Epithelial cell of esophagus (primary cell): ENCODE data around the gene PHYHD1.

Experiments
- DNase-seq: peaks from one replicate; pipeline ENCODE4 v3.0.0; 2010; ENCODE audit warnings: low read depth
- H3K4me3 ChIP-seq: 2 replicates; pipeline ENCODE4 v1.5.1; 2011; ENCODE audit warnings: mild to moderate bottlenecking, low read length, control low read depth
- TF ChIP-seq, protein P1 (sequence below): IDR thresholded peaks from 2 replicates; pipeline ENCODE4 v1.5.1; 2011; ENCODE audit warnings: low read depth, mild to moderate bottlenecking, low read length, control low read depth, inconsistent platforms; ENCODE audit not compliant: insufficient read depth; ENCODE audit errors: missing control alignments

Gene PHYHD1

DNA sequence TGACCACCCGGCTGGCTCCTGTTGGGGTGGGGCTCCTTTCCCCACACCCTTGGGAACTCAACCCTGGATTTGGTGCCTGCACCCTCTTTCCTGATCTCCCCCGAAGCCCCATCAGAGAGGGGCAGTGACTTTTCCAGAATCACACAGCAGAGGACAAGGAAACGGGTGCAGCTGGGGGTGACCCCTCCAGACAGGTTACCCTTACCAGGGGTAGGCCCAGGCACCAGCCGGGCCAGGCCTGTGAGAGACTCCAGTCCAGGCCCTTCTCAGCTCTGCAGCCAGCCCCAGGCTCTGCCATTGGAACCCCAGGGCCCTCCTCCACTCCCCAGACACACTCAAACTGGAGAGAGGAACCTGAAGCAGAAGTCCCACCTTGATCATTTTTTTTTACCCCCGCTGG is 19.0 kb upstream of the PHYHD1 start:
- TF ChIP-seq, protein P1, sequence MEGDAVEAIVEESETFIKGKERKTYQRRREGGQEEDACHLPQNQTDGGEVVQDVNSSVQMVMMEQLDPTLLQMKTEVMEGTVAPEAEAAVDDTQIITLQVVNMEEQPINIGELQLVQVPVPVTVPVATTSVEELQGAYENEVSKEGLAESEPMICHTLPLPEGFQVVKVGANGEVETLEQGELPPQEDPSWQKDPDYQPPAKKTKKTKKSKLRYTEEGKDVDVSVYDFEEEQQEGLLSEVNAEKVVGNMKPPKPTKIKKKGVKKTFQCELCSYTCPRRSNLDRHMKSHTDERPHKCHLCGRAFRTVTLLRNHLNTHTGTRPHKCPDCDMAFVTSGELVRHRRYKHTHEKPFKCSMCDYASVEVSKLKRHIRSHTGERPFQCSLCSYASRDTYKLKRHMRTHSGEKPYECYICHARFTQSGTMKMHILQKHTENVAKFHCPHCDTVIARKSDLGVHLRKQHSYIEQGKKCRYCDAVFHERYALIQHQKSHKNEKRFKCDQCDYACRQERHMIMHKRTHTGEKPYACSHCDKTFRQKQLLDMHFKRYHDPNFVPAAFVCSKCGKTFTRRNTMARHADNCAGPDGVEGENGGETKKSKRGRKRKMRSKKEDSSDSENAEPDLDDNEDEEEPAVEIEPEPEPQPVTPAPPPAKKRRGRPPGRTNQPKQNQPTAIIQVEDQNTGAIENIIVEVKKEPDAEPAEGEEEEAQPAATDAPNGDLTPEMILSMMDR, result no peak
- no peak for DNase-seq
- no peak overlapping the region for H3K4me3 ChIP-seq

DNA sequence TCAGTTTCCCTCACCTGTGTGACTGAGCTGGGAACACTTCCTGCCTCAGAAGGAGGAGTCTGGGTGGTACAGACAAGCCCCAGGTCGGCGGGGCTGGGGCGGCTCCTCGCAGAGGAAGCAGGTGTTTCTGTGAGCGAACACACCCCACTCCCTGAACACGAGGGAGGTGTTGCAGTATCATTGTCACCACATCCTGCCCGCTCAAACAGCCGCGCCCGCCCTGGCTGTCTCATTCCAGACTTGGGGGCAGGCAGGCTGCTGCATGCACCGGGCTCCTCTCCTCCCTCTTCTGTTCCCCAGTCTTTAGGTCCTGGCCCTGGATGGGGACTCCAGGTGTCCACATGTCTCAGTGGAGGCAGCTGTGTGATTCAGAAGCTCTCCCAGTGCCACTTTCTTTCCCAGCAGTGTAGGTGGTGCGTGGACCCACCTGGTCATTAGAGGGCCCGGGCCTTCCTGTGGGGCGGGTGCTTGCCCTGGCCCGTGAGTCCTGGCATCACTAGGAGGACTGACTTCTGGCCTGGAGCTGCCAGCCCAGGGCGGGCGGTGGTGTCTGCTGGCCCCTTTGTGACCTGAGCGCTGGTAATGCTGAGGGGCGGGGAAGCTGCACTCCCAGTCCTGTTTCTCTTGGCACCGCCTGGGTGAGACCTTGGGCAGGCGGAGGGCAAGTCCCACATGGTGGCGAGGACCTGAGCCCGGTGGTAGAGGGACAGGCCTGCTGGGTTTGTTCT is 18.3 kb upstream of the PHYHD1 start:
- no peak overlapping the region for H3K4me3 ChIP-seq
- DNase-seq, result peak; percentile 93
- TF ChIP-seq, protein P1, result no peak

- TF ChIP-seq, protein P1, result no peak
- no peak overlapping the region for H3K4me3 ChIP-seq
- no peak for DNase-seq
These were observed 17.7 kb upstream of the PHYHD1 start for GRCh38 chr9:128903079-128903461.

GRCh38 chr9:128903871-128904620 is 16.7 kb upstream of the PHYHD1 start:
- no peak for DNase-seq
- H3K4me3 ChIP-seq, result no peak overlapping the region
- TF ChIP-seq, protein P1, result no peak

DNA sequence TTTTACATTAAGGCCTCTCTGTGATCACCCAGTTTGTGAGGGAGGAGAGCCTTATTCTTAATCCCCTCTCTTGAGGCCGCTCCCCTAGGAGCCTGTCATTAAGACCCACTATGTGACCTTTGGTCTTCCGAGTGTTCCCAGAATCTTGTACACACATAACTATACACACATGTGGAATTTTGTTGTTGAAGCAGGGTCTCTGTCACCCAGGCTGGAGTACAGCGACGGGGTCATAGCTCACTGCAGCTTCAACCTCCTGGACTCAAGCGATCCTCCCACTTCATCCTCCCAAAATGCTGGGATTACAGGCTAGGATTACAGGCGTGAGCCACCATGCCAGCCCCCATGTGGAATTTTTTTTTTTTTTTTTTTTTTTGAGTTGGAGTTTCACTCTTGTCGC is 14.8 kb upstream of the PHYHD1 start:
- no peak overlapping the region for H3K4me3 ChIP-seq
- no peak for DNase-seq
- TF ChIP-seq, protein P1, result no peak

- no peak overlapping the region for H3K4me3 ChIP-seq
- TF ChIP-seq, protein P1, result no peak
- no peak for DNase-seq
These were observed 14.0 kb upstream of the PHYHD1 start for GRCh38 chr9:128906741-128907140.
